HEK293T (cell line): ENCODE measurements around the gene SLF2.

Source experiments
- BHLHE40 ChIP-seq: fragments of 450-650 bp; IDR thresholded peaks from 2 replicates; pipeline ENCODE4 v1.6.1; 2016; ENCODE audit warnings: mild to moderate bottlenecking, moderate library complexity, borderline replicate concordance
- ELF4 ChIP-seq: fragments of 450-650 bp; IDR thresholded peaks from 2 replicates; pipeline ENCODE4 v1.6.1; 2017; ENCODE audit warnings: antibody characterized with exemption
- FOXA1 ChIP-seq: fragments of 450-650 bp; IDR thresholded peaks from 2 replicates; pipeline ENCODE4 v1.6.1; 2016; ENCODE audit warnings: mild to moderate bottlenecking
- FOXK2 ChIP-seq: fragments of 450-650 bp; IDR thresholded peaks from 2 replicates; pipeline ENCODE4 v1.6.1; 2016; ENCODE audit warnings: mild to moderate bottlenecking
- HDGF ChIP-seq: fragments of 450-650 bp; IDR thresholded peaks from 2 replicates; pipeline ENCODE4 v1.6.1; 2017; ENCODE audit warnings: antibody characterized with exemption, borderline replicate concordance
- NFRKB ChIP-seq: fragments of 450-650 bp; IDR thresholded peaks from 2 replicates; pipeline ENCODE4 v1.6.1; 2016; ENCODE audit warnings: mild to moderate bottlenecking, moderate library complexity
- SP1 ChIP-seq: fragments of 450-650 bp; IDR thresholded peaks from 2 replicates; pipeline ENCODE4 v1.6.1; 2017
- SUZ12 ChIP-seq: fragments of 450-650 bp; IDR thresholded peaks from 2 replicates; pipeline ENCODE4 v1.6.1; 2016; ENCODE audit warnings: mild to moderate bottlenecking
- TARDBP ChIP-seq: fragments of 450-650 bp; IDR thresholded peaks from 2 replicates; pipeline ENCODE4 v1.6.1; 2016
- TF ChIP-seq, protein P1 (sequence below): fragments of 450-650 bp; IDR thresholded peaks from 2 replicates; pipeline ENCODE4 v1.6.1; 2016

DNA sequence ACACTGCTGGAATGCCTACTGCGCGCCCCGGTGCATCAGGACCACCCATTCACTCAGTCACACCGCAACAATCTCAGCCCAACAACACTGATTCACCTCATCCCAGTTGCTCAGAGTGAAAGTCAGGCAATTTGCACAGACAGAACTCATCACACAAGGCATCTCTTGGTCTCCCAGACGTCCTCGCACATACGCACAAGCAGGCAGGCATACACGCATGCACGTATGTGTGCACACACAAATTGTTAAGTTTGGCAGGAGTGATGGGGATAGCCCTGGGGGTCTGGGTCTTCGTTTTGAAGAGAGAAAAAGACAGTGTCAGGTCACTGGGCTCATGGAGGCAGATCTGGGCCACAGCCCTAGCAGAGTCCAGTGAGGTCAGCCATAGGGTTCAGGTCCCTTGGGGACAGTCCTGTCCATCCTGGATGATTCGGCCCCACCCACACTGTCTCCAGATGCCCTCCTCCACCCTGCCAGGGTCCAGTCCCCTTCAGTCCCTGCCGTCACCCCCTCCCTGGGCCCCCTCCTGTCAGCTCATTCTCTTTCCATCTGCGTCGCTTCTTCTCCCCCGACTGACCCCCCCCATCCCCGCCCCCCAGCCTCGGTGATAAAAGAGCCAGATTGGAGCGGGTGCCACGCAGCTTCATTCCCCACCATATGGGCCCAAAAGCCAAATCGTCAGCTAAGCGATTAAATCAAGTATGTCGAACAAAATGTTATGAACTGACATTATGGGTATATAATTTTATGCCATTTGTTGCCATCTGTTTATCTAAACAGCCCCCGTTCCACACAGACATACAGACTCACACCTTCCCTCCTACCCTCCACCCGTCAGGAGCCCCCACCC, 48.5 kb upstream of the SLF2 start:
- TF ChIP-seq SUZ12 (no peak), TARDBP (no peak), FOXA1 (no peak), FOXK2 (no peak), SP1 (no peak), ELF4 (no peak), NFRKB (no peak), HDGF (no peak), BHLHE40 (no peak)
- TF ChIP-seq, protein P1, sequence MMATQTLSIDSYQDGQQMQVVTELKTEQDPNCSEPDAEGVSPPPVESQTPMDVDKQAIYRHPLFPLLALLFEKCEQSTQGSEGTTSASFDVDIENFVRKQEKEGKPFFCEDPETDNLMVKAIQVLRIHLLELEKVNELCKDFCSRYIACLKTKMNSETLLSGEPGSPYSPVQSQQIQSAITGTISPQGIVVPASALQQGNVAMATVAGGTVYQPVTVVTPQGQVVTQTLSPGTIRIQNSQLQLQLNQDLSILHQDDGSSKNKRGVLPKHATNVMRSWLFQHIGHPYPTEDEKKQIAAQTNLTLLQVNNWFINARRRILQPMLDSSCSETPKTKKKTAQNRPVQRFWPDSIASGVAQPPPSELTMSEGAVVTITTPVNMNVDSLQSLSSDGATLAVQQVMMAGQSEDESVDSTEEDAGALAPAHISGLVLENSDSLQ, result no peak
